Activated CD8-positive, alpha-beta memory T cell treated with anti-CD3 and anti-CD28 coated beads for 4 hours (primary cell): Measurements from ENCODE around the gene AVP.
"Not testable (repeated sequence)": the region's sequence is repeated elsewhere in the genome, so short reads cannot be mapped to it uniquely, and the experiment has no call there.

Experiments
- DNase-seq, 2 donors: peaks; one replicate each; pipeline ENCODE4 v3.0.0-alpha.2; 2020; ENCODE audit warnings: low read depth in 2 of 2

AVP gene

DNA sequence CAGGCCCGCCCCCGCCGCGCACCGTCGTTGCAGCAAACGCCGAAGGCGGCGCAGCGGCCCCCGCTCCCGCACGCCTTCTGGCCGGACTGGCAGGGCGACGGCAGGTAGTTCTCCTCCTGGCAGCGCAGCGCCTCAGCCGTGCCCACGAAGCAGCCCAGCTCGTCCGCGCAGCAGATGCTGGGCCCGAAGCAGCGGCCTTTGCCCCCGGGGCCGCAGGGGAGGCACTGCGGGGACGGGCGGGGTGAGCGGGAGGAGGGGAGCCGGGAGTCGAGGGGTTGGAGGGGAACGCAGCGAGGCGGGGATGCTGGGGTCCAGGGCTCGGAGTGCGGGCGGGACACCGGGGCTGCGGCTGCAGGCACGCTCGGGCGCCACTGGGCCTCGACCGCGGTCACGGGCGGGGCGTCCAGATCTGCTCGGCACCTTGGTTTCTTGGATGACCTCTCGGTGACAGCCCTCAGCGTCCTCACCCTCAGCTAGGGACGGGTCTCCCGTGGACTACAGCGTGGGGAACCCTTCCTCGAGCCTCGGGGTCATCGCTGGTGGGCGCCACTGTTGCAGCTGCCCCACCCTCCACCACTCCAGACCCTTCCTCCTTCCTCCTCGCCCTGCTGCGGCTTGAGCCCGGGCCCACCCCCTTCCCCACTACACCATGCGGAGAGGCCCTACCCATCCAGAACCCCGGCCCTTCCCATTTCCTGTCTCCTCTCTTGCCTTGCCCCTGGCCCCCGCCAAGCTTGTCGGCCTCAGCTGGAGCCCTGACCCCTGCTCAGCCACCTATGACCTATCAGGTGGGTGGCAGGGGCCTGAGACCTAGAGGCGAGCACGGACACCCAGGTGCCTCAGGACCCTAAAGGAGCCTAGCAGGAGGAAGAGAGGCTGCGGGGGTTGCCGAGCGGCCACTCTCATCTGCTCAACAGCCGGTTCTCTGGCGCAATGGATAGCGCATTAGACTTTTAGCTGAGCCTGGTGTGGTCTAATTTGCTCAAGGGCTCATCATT, 1.3 kb downstream of the AVP start:
- DNase-seq, result no peak

DNA sequence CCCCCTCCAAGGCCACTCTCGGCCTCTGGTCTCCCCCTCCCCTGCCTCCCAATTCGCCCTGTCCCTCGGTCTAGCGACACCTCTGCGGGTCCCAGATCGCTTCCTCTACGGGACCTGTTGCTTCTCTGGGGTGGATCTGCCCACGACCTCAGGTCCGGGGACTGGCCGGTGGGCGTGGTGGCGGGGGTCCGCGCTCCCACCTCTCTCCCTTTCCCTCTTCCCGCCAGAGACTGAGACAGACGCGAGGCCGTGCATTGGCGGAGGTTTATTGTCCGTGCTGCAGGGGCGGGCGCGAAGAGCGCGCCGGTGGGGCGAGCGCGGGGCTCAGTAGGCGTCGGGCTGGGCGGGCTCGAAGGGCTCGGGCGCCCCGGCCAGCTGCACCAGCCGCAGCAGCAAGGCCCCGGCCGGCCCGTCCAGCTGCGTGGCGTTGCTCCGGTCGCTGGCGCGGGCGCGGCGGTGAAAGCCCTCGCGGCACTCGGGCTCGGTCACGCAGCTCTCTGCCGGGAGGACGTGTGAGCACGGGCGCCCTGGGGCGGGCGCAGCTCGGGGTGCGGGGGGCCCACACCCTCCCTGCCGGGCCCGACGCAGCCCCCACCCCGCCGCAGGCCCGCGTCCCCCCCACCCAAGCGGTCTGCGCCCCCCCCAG, 2.1 kb downstream of the AVP start:
- no peak for DNase-seq

DNA sequence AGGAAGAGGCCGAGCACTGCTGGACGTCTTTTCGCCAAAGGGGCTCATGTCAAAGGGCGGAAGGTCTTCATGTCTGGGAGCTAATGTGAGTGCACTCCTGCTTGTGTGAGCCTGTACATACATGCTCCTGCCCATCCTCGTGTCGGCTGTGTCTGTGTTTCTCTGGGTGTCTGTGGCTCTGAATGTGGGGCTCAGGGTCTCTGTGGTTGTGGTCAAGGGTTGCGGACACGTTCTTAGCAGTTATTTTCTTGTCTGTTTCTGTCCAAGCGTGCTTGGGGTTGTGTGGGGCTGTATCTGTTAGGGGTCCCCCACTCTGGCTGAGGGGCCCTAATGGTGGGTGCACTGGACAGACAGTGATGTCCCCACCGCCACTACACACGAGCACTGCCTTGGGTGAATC, 2.9 kb downstream of the AVP start:
- no peak for DNase-seq

DNA sequence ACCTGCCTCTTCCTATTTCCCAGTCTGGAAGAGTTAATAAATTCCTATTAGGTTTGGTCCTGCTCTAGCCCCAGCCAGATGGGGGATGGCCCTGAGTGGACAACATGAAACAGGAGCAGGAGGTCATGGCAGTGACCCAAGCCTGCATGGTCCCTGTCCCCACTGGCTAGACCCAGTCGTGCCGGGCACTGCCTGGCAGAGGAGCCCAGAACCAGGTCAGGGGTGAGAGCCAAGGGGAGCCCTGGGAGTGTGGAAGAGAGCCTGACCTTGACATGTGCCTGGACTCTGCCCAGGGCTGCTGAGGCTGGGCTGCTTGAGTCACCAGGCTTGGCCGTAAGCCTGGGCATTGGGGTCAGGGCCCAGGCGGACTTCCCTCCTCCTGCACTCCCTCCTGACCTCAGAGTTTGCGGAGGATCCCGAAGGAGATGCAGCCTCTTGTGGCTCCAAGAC, 3.6 kb downstream of the AVP start:
- DNase-seq, result no peak

DNA sequence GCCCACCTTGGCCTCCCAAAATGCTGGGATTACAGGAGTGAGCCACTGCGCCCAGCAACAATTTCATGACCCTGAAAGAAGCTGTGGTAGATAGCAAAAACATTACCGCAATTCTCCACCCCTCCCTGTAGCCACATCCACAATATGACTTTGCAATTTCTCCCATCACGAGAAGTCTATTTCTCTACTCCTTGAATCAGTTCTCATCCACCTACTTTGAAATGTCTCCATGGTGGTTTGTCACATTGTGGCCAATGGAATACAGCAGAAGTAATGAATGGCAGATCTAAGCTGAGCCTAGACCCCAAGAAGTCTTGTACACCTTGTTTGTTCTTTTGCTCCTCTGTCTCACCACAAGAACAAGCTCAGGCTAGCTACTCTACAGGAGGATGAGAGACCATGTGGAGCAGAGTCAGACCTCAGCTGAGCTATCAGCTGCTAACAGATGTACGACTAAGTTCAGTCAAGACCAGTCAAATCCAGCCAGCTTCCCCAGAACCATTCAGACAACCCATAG, 6.8 kb downstream of the AVP start:
- no peak for DNase-seq

DNA sequence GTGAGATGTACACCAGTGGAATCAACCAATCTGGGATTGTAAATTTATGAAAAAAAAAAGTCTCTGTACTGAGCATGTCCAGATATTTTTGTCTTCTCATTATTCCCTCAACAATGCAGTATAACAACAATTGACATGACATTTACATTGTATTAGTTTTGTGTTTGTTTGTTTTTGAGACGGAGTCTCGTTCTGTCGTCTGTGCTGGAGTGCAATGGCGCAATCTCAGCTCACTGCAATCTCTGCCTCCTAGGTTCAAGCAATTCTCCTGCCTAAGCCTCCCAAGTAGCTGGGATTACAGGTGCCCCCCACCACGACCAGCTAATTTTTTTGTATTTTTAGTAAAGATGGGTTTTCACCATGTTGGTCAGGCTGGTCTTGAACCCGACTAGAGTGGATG, 9.2 kb downstream of the AVP start:
- DNase-seq, result not testable (repeated sequence)

DNA sequence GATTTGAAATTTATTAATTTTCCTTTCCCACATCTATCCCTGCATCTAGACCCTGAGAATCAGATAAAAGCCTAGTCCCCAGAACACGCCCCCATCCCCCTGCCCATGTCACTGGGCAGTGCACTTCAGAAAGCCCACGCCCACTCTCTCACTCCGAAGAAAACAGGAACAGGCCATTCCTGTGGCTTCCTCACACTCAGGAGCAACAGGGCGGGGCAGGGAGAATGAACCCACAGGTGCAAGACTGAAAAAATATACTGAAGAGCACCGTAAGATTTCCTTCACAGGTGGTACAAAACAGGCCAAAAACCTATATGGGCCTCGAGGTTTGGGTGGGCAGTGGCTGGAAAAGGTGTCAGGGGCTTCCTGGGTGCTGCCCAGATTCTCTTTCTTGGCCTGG, 9.7 kb downstream of the AVP start:
- no peak for DNase-seq

DNA sequence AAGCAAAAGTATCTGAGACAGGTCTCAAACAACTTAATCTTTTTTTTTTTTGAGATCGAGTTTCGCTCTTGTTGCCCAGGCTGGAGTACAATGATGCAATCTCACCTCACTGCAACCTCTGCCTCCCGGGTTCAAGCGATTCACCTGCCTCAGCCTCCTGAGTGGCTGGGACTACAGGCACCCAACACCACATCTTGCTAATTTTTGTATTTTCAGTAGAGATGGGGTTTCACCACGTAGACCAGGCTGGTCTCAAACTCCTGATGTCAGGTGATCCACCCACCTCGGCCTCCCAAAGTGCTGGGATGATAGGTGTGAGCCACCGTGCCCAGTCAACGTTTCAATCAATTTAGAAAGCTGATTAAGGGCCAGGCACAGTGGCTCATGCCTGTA, 11.3 kb downstream of the AVP start:
- DNase-seq, result not testable (repeated sequence)

DNA sequence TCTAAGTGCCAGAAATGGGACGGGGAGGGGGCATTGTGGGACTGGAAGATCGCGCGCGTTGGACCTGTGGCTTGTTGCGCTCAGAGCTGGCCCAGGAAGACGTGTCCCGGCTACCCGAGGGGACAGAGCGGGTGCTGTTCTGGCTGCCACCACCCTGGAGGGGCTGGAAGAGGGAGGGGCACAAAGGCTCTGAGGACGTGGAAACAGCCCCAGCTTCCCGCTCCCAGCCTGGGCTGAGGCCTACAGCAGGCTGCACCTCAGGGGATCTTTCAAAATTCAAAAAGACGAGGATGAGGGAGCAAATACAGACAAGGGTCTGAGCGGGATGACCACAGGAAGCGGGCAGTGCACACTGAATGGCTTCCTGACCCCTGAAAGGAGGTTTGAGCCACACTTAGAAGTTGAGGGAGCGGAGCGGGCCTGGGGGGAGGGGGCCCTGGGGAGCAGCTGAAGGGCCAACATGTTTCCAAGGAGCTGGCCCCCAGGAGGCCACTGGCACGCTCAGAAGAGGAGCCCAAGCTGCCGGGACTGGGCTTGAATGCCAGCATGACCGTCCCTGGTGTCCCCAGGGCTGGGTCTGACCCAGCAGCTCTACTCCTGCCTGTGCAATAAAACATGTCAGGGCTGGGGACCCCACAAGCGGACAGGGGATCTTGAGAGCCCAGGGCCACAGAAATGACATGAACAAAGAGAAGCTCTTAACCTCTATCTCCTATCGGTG, 11.8 kb downstream of the AVP start:
- no peak for DNase-seq

DNA sequence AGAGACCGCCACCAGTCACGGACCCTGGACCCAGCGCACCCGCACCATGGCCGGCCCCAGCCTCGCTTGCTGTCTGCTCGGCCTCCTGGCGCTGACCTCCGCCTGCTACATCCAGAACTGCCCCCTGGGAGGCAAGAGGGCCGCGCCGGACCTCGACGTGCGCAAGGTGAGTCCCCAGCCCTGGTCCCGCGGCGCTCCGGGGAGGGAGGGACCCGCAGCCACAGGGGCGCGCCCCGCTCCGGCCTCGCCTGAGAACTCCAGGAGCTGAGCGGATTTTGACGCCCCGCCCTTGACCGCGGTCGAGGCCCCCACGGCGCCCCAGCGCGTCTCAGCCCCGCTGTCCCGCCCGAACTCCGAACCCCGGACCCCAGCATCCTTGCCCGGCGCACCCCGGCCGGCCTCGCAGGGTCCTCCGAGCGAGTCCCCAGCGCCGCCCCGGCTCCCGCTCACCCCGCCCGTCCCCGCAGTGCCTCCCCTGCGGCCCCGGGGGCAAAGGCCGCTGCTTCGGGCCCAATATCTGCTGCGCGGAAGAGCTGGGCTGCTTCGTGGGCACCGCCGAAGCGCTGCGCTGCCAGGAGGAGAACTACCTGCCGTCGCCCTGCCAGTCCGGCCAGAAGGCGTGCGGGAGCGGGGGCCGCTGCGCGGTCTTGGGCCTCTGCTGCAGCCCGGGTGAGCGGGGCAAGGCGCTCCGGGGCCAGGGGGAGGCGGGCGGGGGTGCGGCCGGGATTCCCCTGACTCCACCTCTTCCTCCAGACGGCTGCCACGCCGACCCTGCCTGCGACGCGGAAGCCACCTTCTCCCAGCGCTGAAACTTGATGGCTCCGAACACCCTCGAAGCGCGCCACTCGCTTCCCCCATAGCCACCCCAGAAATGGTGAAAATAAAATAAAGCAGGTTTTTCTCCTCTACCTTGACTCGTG, 12.7 kb downstream of the AVP start, which contains the start of gene OXT:
OXT (plus strand) TSS at position 11 of the 920 bp plus-strand sequence; CDS start at position 47, 36 bp downstream.
- peak; percentile 48 to 57 for DNase-seq

DNA sequence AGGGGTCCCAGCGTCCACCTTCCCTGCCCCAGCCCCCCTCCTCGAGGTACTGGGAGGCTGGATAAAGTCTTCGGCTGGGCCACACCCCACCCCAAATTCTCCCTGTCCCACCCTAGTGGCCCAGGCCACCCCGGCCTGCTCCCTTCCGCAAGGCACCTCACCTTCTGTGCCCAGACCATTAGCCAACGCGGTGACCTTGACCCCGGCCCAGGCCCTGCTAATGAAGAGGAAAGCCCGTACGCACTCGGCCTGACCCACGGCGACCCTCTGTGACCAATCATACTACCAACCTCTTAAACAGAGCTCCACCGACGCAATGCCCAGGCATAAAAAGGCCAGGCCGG, 13.3 kb downstream of the AVP start:
- no peak for DNase-seq

DNA sequence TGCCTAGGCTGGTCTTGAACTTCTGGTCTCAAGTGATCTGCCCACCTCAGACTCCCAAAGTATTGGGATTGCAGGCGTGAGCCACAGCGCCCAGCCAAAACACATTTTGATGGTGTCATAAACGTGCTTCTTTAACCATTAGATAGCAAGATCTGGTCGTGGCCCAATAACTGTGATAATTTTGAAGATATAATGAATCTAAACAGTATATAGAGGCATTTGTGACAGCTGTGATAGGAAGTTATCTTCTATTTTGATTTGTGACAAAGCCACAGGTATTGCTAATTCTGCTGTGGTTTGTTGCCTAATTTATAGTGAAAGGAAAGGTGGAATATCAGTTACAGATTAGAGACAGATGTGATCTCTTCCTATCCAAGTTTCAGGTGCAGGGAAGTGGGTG, 13.8 kb downstream of the AVP start:
- DNase-seq, result no peak

DNA sequence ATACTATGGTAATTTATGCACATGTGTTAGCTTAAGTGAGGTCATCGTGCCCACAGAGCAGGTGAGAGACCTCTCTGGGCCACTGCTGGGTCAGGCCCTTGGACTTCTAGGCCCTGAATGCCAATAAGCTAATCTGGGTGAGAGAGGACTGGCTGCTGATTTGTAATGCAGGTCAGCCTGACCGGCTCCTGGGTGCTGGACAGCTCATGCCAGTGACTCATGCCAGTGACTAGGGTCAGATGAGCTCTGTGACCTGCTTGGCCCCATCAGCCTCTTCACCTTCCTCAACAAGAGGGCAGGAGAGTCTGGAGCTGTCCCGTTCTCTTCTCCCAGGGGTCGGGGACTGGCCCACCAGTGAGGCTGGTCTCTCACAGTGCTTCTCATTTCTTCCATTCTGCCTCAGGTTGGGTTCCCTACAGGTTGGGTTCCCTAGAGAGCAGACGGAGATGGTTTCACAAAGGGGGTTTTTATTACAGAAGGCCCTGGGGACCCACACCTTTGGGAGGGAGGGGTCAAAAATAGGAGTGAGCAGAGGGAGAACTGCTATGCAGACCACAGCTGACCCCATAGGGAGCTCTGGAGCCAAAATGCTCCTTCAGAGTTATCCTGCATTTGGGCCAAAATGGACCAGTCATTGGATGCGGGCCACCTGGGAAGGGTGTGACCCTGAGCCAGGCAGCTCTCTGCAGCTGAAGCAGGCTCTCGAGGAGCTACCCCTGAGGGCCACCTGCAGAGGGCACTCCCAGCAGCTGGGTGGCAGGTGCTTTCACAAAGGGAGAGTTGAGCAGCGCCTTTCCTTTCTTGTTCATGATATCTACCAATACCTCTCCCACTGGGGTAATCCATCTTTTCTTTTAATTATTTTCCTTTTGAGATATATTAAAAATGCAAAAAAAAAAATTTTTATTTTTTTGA, 15.3 kb downstream of the AVP start:
- DNase-seq, result no peak

DNA sequence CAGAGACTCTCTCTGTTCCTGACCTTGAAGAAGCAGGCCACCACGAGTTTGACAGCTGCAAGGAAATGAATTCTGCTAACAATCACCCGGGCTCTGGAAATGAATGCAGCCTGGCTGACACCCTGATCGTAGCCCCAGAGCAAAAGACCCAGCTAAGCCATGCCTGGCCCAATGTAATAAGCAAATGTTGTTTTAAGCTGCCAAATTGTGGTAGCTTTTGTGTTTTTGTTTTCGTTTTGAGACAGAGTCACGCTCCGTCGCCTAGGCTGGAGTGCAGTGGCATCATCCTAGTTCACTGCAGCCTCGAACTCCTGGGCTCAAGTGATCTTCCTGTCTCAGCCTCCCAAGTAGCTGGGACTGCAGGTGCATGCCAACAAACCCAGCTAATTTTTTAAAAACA, 16.4 kb downstream of the AVP start:
- DNase-seq, result no peak

DNA sequence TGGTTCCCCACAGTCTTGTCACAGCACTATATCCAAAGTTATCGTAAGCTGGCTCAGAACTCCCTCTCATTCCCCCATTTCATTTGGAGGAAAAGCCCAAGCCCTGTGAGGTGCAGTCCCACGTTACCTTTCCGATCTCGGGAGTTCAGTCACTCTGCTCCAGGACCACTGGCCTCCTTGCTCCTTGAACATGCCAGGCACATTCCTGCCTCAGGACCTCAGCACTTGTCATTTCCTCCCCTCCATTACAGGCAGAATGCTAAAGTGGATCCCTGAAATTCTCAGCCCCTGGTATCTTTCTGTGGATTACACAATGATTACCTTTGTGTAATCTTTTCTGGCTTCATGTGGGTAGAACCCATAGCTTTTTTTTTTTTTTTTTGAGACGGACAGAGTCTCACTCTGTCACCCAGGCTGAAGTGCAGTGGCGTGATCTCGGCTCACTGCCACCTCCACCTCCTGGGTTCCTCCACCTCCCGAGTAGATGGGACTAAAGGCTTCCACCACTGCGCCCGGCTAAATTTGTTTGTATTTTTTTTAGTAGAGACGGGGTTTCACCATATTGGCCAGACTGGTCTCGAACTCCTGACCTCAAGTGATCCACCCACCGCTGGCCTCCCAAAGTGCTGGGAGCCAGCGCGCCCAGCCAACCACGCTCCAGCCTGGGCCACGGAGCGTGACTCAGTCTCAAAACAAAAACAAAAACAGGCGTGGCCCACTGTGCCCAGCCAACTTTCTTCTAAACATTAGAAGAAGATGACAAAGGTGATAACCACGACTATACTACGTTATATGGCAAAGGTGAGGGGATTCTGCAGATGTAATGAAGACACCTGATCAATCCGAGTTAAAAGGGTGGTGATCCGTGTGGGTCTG, 17.1 kb downstream of the AVP start:
- DNase-seq, result no peak

DNA sequence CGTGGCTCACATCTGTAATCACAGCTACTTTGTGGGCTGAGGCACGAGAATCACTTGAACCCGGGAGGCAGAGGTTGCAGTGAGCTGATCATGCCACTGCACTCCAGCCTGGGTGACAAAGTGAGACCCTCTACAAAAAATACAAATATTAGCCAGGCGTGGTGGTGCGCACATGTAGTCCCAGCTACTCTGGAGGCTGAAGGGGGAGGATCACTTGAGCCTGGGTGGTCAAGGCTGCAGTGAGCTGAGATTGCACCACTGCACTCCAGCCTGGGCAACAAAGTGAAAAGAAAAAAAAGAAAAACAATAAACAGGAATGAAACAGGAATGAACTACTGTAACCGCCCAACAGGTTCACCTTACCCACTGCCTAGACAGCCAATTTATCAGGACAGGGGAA, 20.4 kb downstream of the AVP start:
- DNase-seq, result not testable (repeated sequence)

DNA sequence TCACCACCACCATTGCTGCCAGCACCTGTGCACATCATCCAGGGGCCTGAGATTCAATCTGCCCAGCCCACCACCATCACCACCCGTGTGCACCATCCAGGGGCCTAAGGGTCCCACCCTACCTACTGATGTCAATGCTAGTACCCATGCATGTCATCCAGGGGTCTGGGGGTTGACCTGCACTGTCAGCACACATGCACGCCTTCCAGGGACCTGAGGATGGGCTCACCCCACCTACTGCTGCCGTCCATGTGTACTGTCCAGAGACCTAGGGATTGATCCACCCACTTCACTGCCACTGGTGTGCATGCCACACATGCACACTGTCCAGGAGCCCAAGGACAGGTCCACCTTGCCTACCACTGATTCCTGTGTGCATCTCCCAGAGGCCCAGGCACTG, 25.0 kb downstream of the AVP start:
- no peak for DNase-seq

DNA sequence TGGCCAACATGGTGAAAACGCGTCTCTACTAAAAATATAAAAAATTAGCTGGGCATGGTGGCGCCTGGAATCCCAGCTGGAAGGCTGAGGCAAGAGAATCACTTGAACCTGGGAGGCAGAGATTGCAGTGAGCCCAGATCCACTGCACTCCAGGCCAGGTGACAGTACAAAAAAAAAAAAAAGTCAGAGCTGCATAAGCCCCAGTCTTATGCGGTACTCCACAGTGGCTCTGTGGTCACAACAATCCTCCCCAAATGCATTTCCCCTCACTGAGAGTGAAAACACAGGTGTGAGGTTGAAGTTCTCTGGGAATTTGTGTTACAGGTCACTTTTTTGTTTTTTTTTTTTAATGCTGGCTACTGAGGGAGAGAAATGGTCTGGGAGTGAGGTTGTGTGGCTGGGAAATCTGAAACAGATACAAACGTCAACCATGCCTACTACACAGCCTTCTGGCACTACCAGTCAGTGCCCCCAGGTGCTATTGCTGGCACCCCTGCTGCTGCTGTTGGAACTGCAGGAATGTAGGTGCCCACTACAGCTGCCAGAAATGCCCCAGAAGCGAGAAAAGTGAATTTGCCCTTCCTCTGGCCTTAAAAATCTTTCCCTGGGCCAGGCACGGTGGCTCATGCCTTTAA, 33.0 kb downstream of the AVP start:
- DNase-seq, result no peak
